HG02623 (cell line): ENCODE results near the gene PDILT.

Source experiments
- ATAC-seq: cut with Tn5 transposase; IDR thresholded peaks from one replicate; pipeline ENCODE4 v1.9.1; 2021; ENCODE audit warnings: moderate library complexity; ENCODE audit not compliant: unreplicated experiment

The PDILT gene

GRCh38 chr16:20409398-20410120 lies 5.0 kb upstream of the PDILT start, which contains the start of gene ACSM5:
TSS of gene ACSM5 (plus strand) at chr16:20409534. CDS start at chr16:20411485, 1,951 bp downstream.
- ATAC-seq, result no peak

- no peak for ATAC-seq
Measured at GRCh38 chr16:20402651-20403050, 1.9 kb downstream of the PDILT start.

- no peak for ATAC-seq
Measured at GRCh38 chr16:20401475-20402016, 3.0 kb downstream of the PDILT start.

GRCh38 chr16:20401066-20401465 lies 3.5 kb downstream of the PDILT start:
- no peak for ATAC-seq

GRCh38 chr16:20399185-20399584 lies 5.4 kb downstream of the PDILT start:
- no peak for ATAC-seq

GRCh38 chr16:20398603-20399002 lies 5.9 kb downstream of the PDILT start:
- ATAC-seq, result no peak

- no peak for ATAC-seq
Measured at GRCh38 chr16:20397468-20398074, 7.0 kb downstream of the PDILT start.

GRCh38 chr16:20396846-20397467 lies 7.6 kb downstream of the PDILT start:
- no peak for ATAC-seq

- ATAC-seq, result no peak
Measured at GRCh38 chr16:20395946-20396345, 8.6 kb downstream of the PDILT start.

GRCh38 chr16:20393801-20394577 lies 10.5 kb downstream of the PDILT start:
- no peak for ATAC-seq

- ATAC-seq, result no peak
Measured at GRCh38 chr16:20391045-20391444, 13.5 kb downstream of the PDILT start.

- ATAC-seq, result no peak
Measured at GRCh38 chr16:20388854-20389253, 15.7 kb downstream of the PDILT start.

GRCh38 chr16:20387978-20388377 lies 16.6 kb downstream of the PDILT start:
- ATAC-seq, result no peak

- ATAC-seq, result no peak
Measured at GRCh38 chr16:20385844-20386832, 18.4 kb downstream of the PDILT start.

GRCh38 chr16:20383106-20384029 lies 21.2 kb downstream of the PDILT start:
- ATAC-seq, result no peak

- ATAC-seq, result no peak
Measured at GRCh38 chr16:20382202-20382948, 22.2 kb downstream of the PDILT start.

- no peak for ATAC-seq
Measured at GRCh38 chr16:20380782-20381181, 23.8 kb downstream of the PDILT start.

- no peak for ATAC-seq
Measured at GRCh38 chr16:20377181-20377580, 27.4 kb downstream of the PDILT start.
